Keratinocyte (primary cell): Measurements from ENCODE around the gene KRT7. TPM values are rescaled to one million over a fixed set of nuclear protein-coding genes. Genes with fewer than 3 reads are reported as not detected.
A peak's percentile ranks its signal among the peaks of the same experiment; 100 is the strongest.

Source experiments
- DNase-seq: peaks from one replicate; pipeline ENCODE4 v3.0.0-alpha.2; 2011; ENCODE audit warnings: low read depth, missing footprints, low spot score
- FAIRE-seq: peaks from 2 replicates; lab custom pipeline; 2011; peaks lifted over from hg19 to GRCh38; lab: Jason Lieb, UNC
- H2AFZ ChIP-seq: 2 replicates; pipeline ENCODE4 v1.6.0; 2012; ENCODE audit warnings: low read length, control low read depth, inconsistent platforms; ENCODE audit not compliant: control insufficient read depth
- H3K27ac ChIP-seq: 2 replicates; pipeline ENCODE4 v1.5.1; 2011; ENCODE audit warnings: low read length; ENCODE audit not compliant: control insufficient read depth, insufficient read depth
- H3K27me3 ChIP-seq: 3 replicates; pipeline ENCODE4 v1.6.0; 2011; ENCODE audit warnings: low read length; ENCODE audit not compliant: control insufficient read depth, insufficient read depth; ENCODE audit errors: extremely low read depth
- H3K36me3 ChIP-seq, 2 experiments: 2 replicates in 1 of 2; 3 replicates in 1 of 2; pipeline ENCODE4 v1.5.1; 2011; ENCODE audit warnings: low read length in 2 of 2, mild to moderate bottlenecking in 1 of 2; ENCODE audit not compliant: control insufficient read depth in 2 of 2, insufficient read depth in 2 of 2; ENCODE audit errors: extremely low read depth in 1 of 2
- H3K4me1 ChIP-seq: 3 replicates; pipeline ENCODE4 v1.5.1; 2011; ENCODE audit warnings: low read length; ENCODE audit not compliant: control insufficient read depth, insufficient read depth; ENCODE audit errors: extremely low read depth
- H3K4me2 ChIP-seq: 3 replicates; pipeline ENCODE4 v1.6.0; 2011; ENCODE audit warnings: low read depth, low read length; ENCODE audit not compliant: control insufficient read depth, insufficient read depth; ENCODE audit errors: extremely low read depth
- H3K4me3 ChIP-seq, 3 experiments: fragments of 200-600 bp in 1 of 3; sonication (generic) in 1 of 3; 2 replicates in 2 of 3; 3 replicates in 1 of 3; pipeline ENCODE4 v1.5.1; 2011 to 2016; ENCODE audit warnings: low read length in 3 of 3, mild to moderate bottlenecking in 3 of 3, control low read depth in 2 of 3, inconsistent platforms in 1 of 3, low read depth in 1 of 3, mixed read lengths in 1 of 3, mixed run types in 1 of 3, moderate library complexity in 1 of 3; ENCODE audit not compliant: control insufficient read depth in 2 of 3, insufficient read depth in 2 of 3; ENCODE audit errors: extremely low read depth in 1 of 3
- H3K79me2 ChIP-seq: 2 replicates; pipeline ENCODE4 v1.6.0; 2012; ENCODE audit warnings: low read length; ENCODE audit not compliant: control insufficient read depth, insufficient read depth
- H3K9ac ChIP-seq: 3 replicates; pipeline ENCODE4 v1.6.0; 2011; ENCODE audit warnings: low read length; ENCODE audit not compliant: control insufficient read depth, insufficient read depth; ENCODE audit errors: extremely low read depth
- H3K9me1 ChIP-seq: 3 replicates; pipeline ENCODE4 v1.6.0; 2011; ENCODE audit warnings: low read length; ENCODE audit not compliant: control insufficient read depth, insufficient read depth; ENCODE audit errors: extremely low read depth
- H3K9me3 ChIP-seq: 2 replicates; pipeline ENCODE4 v1.5.1; 2012; ENCODE audit warnings: low read depth, low read length; ENCODE audit not compliant: control insufficient read depth
- H4K20me1 ChIP-seq: 3 replicates; pipeline ENCODE4 v1.6.0; 2011; ENCODE audit warnings: low read length; ENCODE audit not compliant: control insufficient read depth, insufficient read depth; ENCODE audit errors: extremely low read depth
- CTCF ChIP-seq, 3 experiments: IDR thresholded peaks in 1 of 3; conservative IDR thresholded peaks in 1 of 3; optimal IDR thresholded peaks in 1 of 3; 2 replicates in 2 of 3; 3 replicates in 1 of 3; pipeline versions ENCODE3 to v1.5.1; 2011; ENCODE audit warnings: low read length in 3 of 3, mild to moderate bottlenecking in 3 of 3, moderate library complexity in 2 of 3, control low read depth in 1 of 3, inconsistent platforms in 1 of 3; ENCODE audit not compliant: insufficient read depth in 2 of 3; ENCODE audit errors: extremely low read depth in 1 of 3
- EZH2 ChIP-seq: IDR thresholded peaks from one replicate; pipeline ENCODE4 v1.6.1; 2012; ENCODE audit warnings: inconsistent platforms, mild to moderate bottlenecking, low read length, moderate library complexity
- dilution Hi-C: fragments of 300-500 bp; cut with MboI; formaldehyde crosslinking; loops from one replicate; pipeline ENCODE4 v1.7.0; 2020; ENCODE audit warnings: low sequenced_read_pairs; ENCODE audit not compliant: extremely low pct_ligation_motif_present
- polyA plus RNA-seq, 5 experiments: library from polyadenylated mRNA; depleted of rRNA in 3 of 5; stranded (reverse) in 3 of 5; stranded (forward) in 1 of 5; unstranded in 1 of 5; fragments of >200 nt; gene quantifications; 1 replicate in 1 of 5; 2 replicates in 3 of 5; 3 replicates in 1 of 5; pipeline versions ENCODE4 v1.2.1 to v1.2.3, GENCODE V29; 2011 to 2012; ENCODE audit warnings: missing spikeins in 2 of 5, low read depth in 1 of 5, low replicate concordance in 1 of 5

KRT7 gene
- polyA plus RNA-seq, 1 donor (not counting 4 experiments of a cell fraction or from before 2014, with no cell fraction given) = 112 TPM

GRCh38 chr12:52214421-52214802 is 18.6 kb upstream of the KRT7 start:
- H3K4me3 ChIP-seq = no peak overlapping the region
- peak overlapping the region; percentile 34 for H3K4me2 ChIP-seq
- peak; percentile 36 for FAIRE-seq
- H3K36me3 ChIP-seq = no peaks in the 10 kb centered on the region
- peak overlapping the region; percentile 52 for H3K9ac ChIP-seq
- dilution Hi-C loops = no loop called here
- no peak overlapping the region for H2AFZ ChIP-seq
- no peaks in the 10 kb centered on the region for H3K9me3 ChIP-seq
- peak overlapping the region; percentile 48 for H3K27ac ChIP-seq
- H3K9me1 ChIP-seq = no peaks in the 10 kb centered on the region
- peaks cover 67% of the 10 kb centered on the region for H3K4me1 ChIP-seq
- H4K20me1 ChIP-seq = no peaks in the 10 kb centered on the region
- no peak for DNase-seq
- H3K79me2 ChIP-seq = no peaks in the 10 kb centered on the region
- TF ChIP-seq CTCF (optimal IDR thresholded peaks at IDR 0.05 in 1 of 3, IDR thresholded peaks at IDR 0.05 in 1 of 3, conservative IDR thresholded peaks at IDR 0.05 in 1 of 3; ENCODE audit: extremely low read depth in 1 of 3, insufficient read depth in 2 of 3, low read length in 3 of 3) (peak in 1 of 3 experiments; percentile 68), EZH2 (no peak)
- no peaks in the 10 kb centered on the region for H3K27me3 ChIP-seq

GRCh38 chr12:52215587-52216031 is 17.4 kb upstream of the KRT7 start:
- Histone ChIP-seq H3K36me3 (no peaks in the 10 kb centered on the region), H3K9me1 (no peaks in the 10 kb centered on the region), H2AFZ (no peak overlapping the region), H3K27me3 (no peaks in the 10 kb centered on the region), H3K79me2 (no peaks in the 10 kb centered on the region), H3K9me3 (no peaks in the 10 kb centered on the region), H3K4me1 (peaks cover 55% of the 10 kb centered on the region), H3K27ac (peak overlapping the region; percentile 67), H3K4me3 (no peak overlapping the region), H4K20me1 (no peaks in the 10 kb centered on the region), H3K4me2 (peak overlapping the region; percentile 55), H3K9ac (peak overlapping the region; percentile 46)
- TF ChIP-seq EZH2 (no peak), CTCF (optimal IDR thresholded peaks at IDR 0.05 in 1 of 3, IDR thresholded peaks at IDR 0.05 in 1 of 3, conservative IDR thresholded peaks at IDR 0.05 in 1 of 3; ENCODE audit: extremely low read depth in 1 of 3, insufficient read depth in 2 of 3, low read length in 3 of 3) (no peak)
- peak; percentile 98 for DNase-seq
- peak; percentile 96 for FAIRE-seq
- dilution Hi-C loops = no loop called here
